ENCODE measurements around the gene ACTR2.

Gene ACTR2

GRCh38 chr2:65309699-65310098 lies 82.1 kb downstream of the ACTR2 start:
- peaks cover 0 to 37% (median 18%) of the 10 kb centered on the region in 4 experiments for H3K36me3 ChIP-seq (ENCODE audit: control insufficient read depth in 4 of 4, insufficient read depth in 4 of 4, low read length in 3 of 4)
- peaks cover 0 to 11% (median 7%) of the 10 kb centered on the region in 4 experiments for H3K4me1 ChIP-seq (ENCODE audit: control extremely low read depth in 1 of 4, control insufficient read depth in 4 of 4, insufficient read depth in 4 of 4, low read length in 3 of 4)
- H3K9me3 ChIP-seq (ENCODE audit: control extremely low read depth in 1 of 5, control insufficient read depth in 4 of 5, insufficient read depth in 2 of 5, low read depth in 1 of 5, low read length in 4 of 5), result no peaks in the 10 kb centered on the region
- no peak overlapping the region for H3K27ac ChIP-seq (ENCODE audit: insufficient read depth in 1 of 2, low read depth in 1 of 2, low read length in 2 of 2, poor library complexity in 1 of 2, severe bottlenecking in 2 of 2)
- CTCF ChIA-PET, result interaction anchor here (2.1 kb wide), 1 partner anchor 8 kb away, joined by 6 read pairs; no protein-coding TSS in a partner anchor
- no peaks in the 10 kb centered on the region for H3K27me3 ChIP-seq (replicated peaks in 2 of 5; ENCODE audit: control insufficient read depth in 4 of 5, insufficient read depth in 5 of 5, low read length in 4 of 5)
- peak in 1 of 3 donors; percentile 6 for DNase-seq
- POLR2A ChIA-PET, result interaction anchor here (0.5 to 0.6 kb wide), 2 partner anchors 23 to 80 kb away, joined by 3 to 4 read pairs; no protein-coding TSS in a partner anchor
- H3K4me3 ChIP-seq (ENCODE audit: control insufficient read depth in 1 of 7, extremely low read depth in 1 of 7, insufficient read depth in 4 of 7, low read depth in 2 of 7, low read length in 6 of 7), result no peak overlapping the region
- WGBS (ENCODE audit: insufficient coverage), result 97% methylated on average over 7 of the region's 8 CpGs

- no peak for DNase-seq
- POLR2A ChIA-PET, result interaction anchor here (0.6 kb wide), 1 partner anchor 158 kb away, joined by 3 read pairs; no protein-coding TSS in a partner anchor
- no peak overlapping the region for H3K4me3 ChIP-seq (ENCODE audit: control insufficient read depth in 1 of 7, extremely low read depth in 1 of 7, insufficient read depth in 4 of 7, low read depth in 2 of 7, low read length in 6 of 7)
- H3K27ac ChIP-seq (ENCODE audit: insufficient read depth in 1 of 2, low read depth in 1 of 2, low read length in 2 of 2, poor library complexity in 1 of 2, severe bottlenecking in 2 of 2), result no peak overlapping the region
- peaks cover 4 to 45% (median 24%) of the 10 kb centered on the region in 4 experiments for H3K36me3 ChIP-seq (ENCODE audit: control insufficient read depth in 4 of 4, insufficient read depth in 4 of 4, low read length in 3 of 4)
- CTCF ChIA-PET, result interaction anchor here (0.6 to 2.1 kb wide), 5 partner anchors 9 to 110 kb away, joined by 3 to 6 read pairs (median 3); no protein-coding TSS in a partner anchor
- no peaks in the 10 kb centered on the region for H3K9me3 ChIP-seq (ENCODE audit: control extremely low read depth in 1 of 5, control insufficient read depth in 4 of 5, insufficient read depth in 2 of 5, low read depth in 1 of 5, low read length in 4 of 5)
- peaks cover 0 to 11% (median 7%) of the 10 kb centered on the region in 4 experiments for H3K4me1 ChIP-seq (ENCODE audit: control extremely low read depth in 1 of 4, control insufficient read depth in 4 of 4, insufficient read depth in 4 of 4, low read length in 3 of 4)
- no peaks in the 10 kb centered on the region for H3K27me3 ChIP-seq (replicated peaks in 2 of 5; ENCODE audit: control insufficient read depth in 4 of 5, insufficient read depth in 5 of 5, low read length in 4 of 5)
- WGBS (ENCODE audit: insufficient coverage), result 96% methylated on average over 5 of the region's 6 CpGs
These were observed 83.4 kb downstream of the ACTR2 start for GRCh38 chr2:65311049-65311448.

DNA sequence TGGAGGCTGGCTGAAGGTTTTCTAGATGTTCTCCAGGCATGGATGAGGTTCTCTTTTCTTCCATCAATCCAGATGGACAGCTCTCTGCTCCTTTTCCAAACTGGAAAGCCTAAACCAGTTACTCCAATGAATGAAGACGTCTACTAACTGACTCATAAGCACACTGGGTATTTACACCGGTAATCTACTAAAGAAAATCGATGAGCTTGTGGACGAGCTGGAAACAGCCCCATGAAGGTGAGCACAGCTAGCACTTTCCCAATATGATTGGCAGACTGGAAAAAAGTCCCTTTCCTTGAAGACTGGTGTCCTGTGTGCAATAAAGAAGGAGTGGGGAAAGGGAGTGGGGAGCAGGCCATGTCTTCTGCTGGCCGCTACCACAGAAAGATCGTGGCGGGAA lies 84.0 kb downstream of the ACTR2 start:
- no peaks in the 10 kb centered on the region for H3K9me3 ChIP-seq (ENCODE audit: control extremely low read depth in 1 of 5, control insufficient read depth in 4 of 5, insufficient read depth in 2 of 5, low read depth in 1 of 5, low read length in 4 of 5)
- H3K4me3 ChIP-seq (ENCODE audit: control insufficient read depth in 1 of 7, extremely low read depth in 1 of 7, insufficient read depth in 4 of 7, low read depth in 2 of 7, low read length in 6 of 7), result no peak overlapping the region
- H3K27ac ChIP-seq (ENCODE audit: insufficient read depth in 1 of 2, low read depth in 1 of 2, low read length in 2 of 2, poor library complexity in 1 of 2, severe bottlenecking in 2 of 2), result no peak overlapping the region
- H3K27me3 ChIP-seq (replicated peaks in 2 of 5; ENCODE audit: control insufficient read depth in 4 of 5, insufficient read depth in 5 of 5, low read length in 4 of 5), result no peaks in the 10 kb centered on the region
- no peak for DNase-seq
- ChIA-PET CTCF (interaction anchor here (1.2 to 2.1 kb wide), 4 partner anchors 10 to 47 kb away, joined by 3 to 7 read pairs (median 5); no protein-coding TSS in a partner anchor), POLR2A (no interaction called here)
- H3K4me1 ChIP-seq (ENCODE audit: control extremely low read depth in 1 of 4, control insufficient read depth in 4 of 4, insufficient read depth in 4 of 4, low read length in 3 of 4), result peaks cover 0 to 11% (median 7%) of the 10 kb centered on the region in 4 experiments
- WGBS (ENCODE audit: insufficient coverage), result 96% methylated on average over 4 of the region's 7 CpGs
- peaks cover 4 to 50% (median 30%) of the 10 kb centered on the region in 4 experiments for H3K36me3 ChIP-seq (ENCODE audit: control insufficient read depth in 4 of 4, insufficient read depth in 4 of 4, low read length in 3 of 4)

DNA sequence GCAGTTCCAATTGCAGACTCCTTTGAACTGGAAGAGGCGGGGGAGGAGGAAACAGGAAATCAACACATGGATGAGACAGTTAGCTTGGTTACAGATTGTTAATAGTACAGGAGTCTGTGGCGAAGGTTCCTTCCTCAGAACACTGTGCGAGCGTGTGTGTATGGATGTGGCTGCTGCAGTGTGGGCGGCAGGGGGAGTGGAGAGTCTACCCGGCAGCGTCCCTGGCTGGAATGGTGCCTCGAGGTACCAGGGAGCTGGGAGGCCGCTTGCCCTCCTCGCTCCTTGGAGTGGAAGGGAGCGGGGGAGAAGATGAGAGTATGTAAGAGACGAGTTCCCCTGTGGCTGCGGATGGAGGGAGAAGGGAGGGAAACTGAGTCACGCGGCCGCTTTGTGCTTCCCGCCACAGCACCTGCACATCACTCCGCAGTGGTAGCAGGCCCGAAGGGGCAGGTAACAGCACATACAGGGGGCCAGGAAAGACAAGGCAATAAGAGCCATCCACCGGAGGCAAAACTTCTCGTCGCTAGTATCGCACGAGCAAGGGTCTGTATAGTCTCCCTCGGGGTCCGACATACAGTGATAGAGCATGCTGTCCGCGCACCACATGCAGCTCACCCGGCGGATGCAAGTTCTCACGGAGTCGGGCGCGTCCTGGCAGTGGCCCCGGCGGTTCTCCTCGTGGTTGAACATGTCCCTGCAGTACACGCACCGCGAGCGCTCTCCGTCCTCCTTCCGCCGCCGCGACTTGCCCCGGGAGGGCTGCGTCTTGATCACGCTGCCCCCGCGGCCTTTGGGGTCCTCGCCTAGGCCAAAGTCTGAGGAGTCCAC lies 85.7 kb downstream of the ACTR2 start:
- Histone ChIP-seq H3K4me3 (ENCODE audit: control insufficient read depth in 1 of 7, extremely low read depth in 1 of 7, insufficient read depth in 4 of 7, low read depth in 2 of 7, low read length in 6 of 7) (no peak overlapping the region), H3K9me3 (ENCODE audit: control extremely low read depth in 1 of 5, control insufficient read depth in 4 of 5, insufficient read depth in 2 of 5, low read depth in 1 of 5, low read length in 4 of 5) (no peaks in the 10 kb centered on the region), H3K36me3 (ENCODE audit: control insufficient read depth in 4 of 4, insufficient read depth in 4 of 4, low read length in 3 of 4) (peaks cover 4 to 54% (median 32%) of the 10 kb centered on the region in 4 experiments), H3K4me1 (ENCODE audit: control extremely low read depth in 1 of 4, control insufficient read depth in 4 of 4, insufficient read depth in 4 of 4, low read length in 3 of 4) (peaks cover 0 to 11% (median 7%) of the 10 kb centered on the region in 4 experiments), H3K27ac (ENCODE audit: insufficient read depth in 1 of 2, low read depth in 1 of 2, low read length in 2 of 2, poor library complexity in 1 of 2, severe bottlenecking in 2 of 2) (no peak overlapping the region), H3K27me3 (replicated peaks in 2 of 5; ENCODE audit: control insufficient read depth in 4 of 5, insufficient read depth in 5 of 5, low read length in 4 of 5) (no peaks in the 10 kb centered on the region)
- WGBS (ENCODE audit: insufficient coverage), result 93% methylated on average over 47 of the region's 52 CpGs
- CTCF ChIA-PET, result interaction anchor here (2.0 kb wide), 1 partner anchor 8 kb away, joined by 7 read pairs; no protein-coding TSS in a partner anchor
- DNase-seq, result no peak
- POLR2A ChIA-PET, result no interaction called here

- Histone ChIP-seq H3K9me3 (ENCODE audit: control extremely low read depth in 1 of 5, control insufficient read depth in 4 of 5, insufficient read depth in 2 of 5, low read depth in 1 of 5, low read length in 4 of 5) (no peaks in the 10 kb centered on the region), H3K4me1 (ENCODE audit: control extremely low read depth in 1 of 4, control insufficient read depth in 4 of 4, insufficient read depth in 4 of 4, low read length in 3 of 4) (peaks cover 0 to 11% (median 7%) of the 10 kb centered on the region in 4 experiments), H3K4me3 (ENCODE audit: control insufficient read depth in 1 of 7, extremely low read depth in 1 of 7, insufficient read depth in 4 of 7, low read depth in 2 of 7, low read length in 6 of 7) (no peak overlapping the region), H3K27me3 (replicated peaks in 2 of 5; ENCODE audit: control insufficient read depth in 4 of 5, insufficient read depth in 5 of 5, low read length in 4 of 5) (no peaks in the 10 kb centered on the region), H3K27ac (ENCODE audit: insufficient read depth in 1 of 2, low read depth in 1 of 2, low read length in 2 of 2, poor library complexity in 1 of 2, severe bottlenecking in 2 of 2) (no peak overlapping the region), H3K36me3 (ENCODE audit: control insufficient read depth in 4 of 4, insufficient read depth in 4 of 4, low read length in 3 of 4) (peaks cover 4 to 54% (median 32%) of the 10 kb centered on the region in 4 experiments)
- CTCF ChIA-PET, result no interaction called here
- POLR2A ChIA-PET, result no interaction called here
- 98% methylated on average over 21 of the region's 24 CpGs for WGBS (ENCODE audit: insufficient coverage)
- no peak for DNase-seq
These were observed 86.3 kb downstream of the ACTR2 start for GRCh38 chr2:65313954-65314256.

GRCh38 chr2:65314801-65315441 lies 87.3 kb downstream of the ACTR2 start:
- WGBS (ENCODE audit: insufficient coverage), result 95% methylated on average over 6 of the region's 8 CpGs
- DNase-seq, result no peak
- Histone ChIP-seq H3K27me3 (replicated peaks in 2 of 5; ENCODE audit: control insufficient read depth in 4 of 5, insufficient read depth in 5 of 5, low read length in 4 of 5) (no peaks in the 10 kb centered on the region), H3K4me1 (ENCODE audit: control extremely low read depth in 1 of 4, control insufficient read depth in 4 of 4, insufficient read depth in 4 of 4, low read length in 3 of 4) (peaks cover 0 to 7% (median 5%) of the 10 kb centered on the region in 4 experiments), H3K4me3 (ENCODE audit: control insufficient read depth in 1 of 7, extremely low read depth in 1 of 7, insufficient read depth in 4 of 7, low read depth in 2 of 7, low read length in 6 of 7) (no peak overlapping the region), H3K9me3 (ENCODE audit: control extremely low read depth in 1 of 5, control insufficient read depth in 4 of 5, insufficient read depth in 2 of 5, low read depth in 1 of 5, low read length in 4 of 5) (no peaks in the 10 kb centered on the region), H3K36me3 (ENCODE audit: control insufficient read depth in 4 of 4, insufficient read depth in 4 of 4, low read length in 3 of 4) (peaks cover 4 to 54% (median 33%) of the 10 kb centered on the region in 4 experiments), H3K27ac (ENCODE audit: insufficient read depth in 1 of 2, low read depth in 1 of 2, low read length in 2 of 2, poor library complexity in 1 of 2, severe bottlenecking in 2 of 2) (no peak overlapping the region)
- ChIA-PET POLR2A (no interaction called here), CTCF (no interaction called here)

GRCh38 chr2:65316072-65316471 lies 88.4 kb downstream of the ACTR2 start:
- CTCF ChIA-PET, result interaction anchor here (0.7 kb wide), 1 partner anchor 51 kb away, joined by 3 read pairs; no protein-coding TSS in a partner anchor
- no peaks in the 10 kb centered on the region for H3K27me3 ChIP-seq (replicated peaks in 2 of 5; ENCODE audit: control insufficient read depth in 4 of 5, insufficient read depth in 5 of 5, low read length in 4 of 5)
- H3K27ac ChIP-seq (ENCODE audit: insufficient read depth in 1 of 2, low read depth in 1 of 2, low read length in 2 of 2, poor library complexity in 1 of 2, severe bottlenecking in 2 of 2), result no peak overlapping the region
- POLR2A ChIA-PET, result no interaction called here
- H3K9me3 ChIP-seq (ENCODE audit: control extremely low read depth in 1 of 5, control insufficient read depth in 4 of 5, insufficient read depth in 2 of 5, low read depth in 1 of 5, low read length in 4 of 5), result no peaks in the 10 kb centered on the region
- WGBS (ENCODE audit: insufficient coverage), result 98% methylated on average over 4 of the region's 6 CpGs
- no peak for DNase-seq
- H3K4me1 ChIP-seq (ENCODE audit: control extremely low read depth in 1 of 4, control insufficient read depth in 4 of 4, insufficient read depth in 4 of 4, low read length in 3 of 4), result no peaks in the 10 kb centered on the region
- no peak overlapping the region for H3K4me3 ChIP-seq (ENCODE audit: control insufficient read depth in 1 of 7, extremely low read depth in 1 of 7, insufficient read depth in 4 of 7, low read depth in 2 of 7, low read length in 6 of 7)
- H3K36me3 ChIP-seq (ENCODE audit: control insufficient read depth in 4 of 4, insufficient read depth in 4 of 4, low read length in 3 of 4), result peaks cover 4 to 54% (median 35%) of the 10 kb centered on the region in 4 experiments

Data from common myeloid progenitor, CD34-positive (primary cell).